HG03342 (cell line): ENCODE results near the gene PRPH2.

Experiments
- ATAC-seq: cut with Tn5 transposase; IDR thresholded peaks from one replicate; pipeline ENCODE4 v1.9.1; 2021; ENCODE audit warnings: mild to moderate bottlenecking, moderate library complexity; ENCODE audit not compliant: unreplicated experiment

Gene PRPH2

GRCh38 chr6:42722497-42722896 lies at the start of gene PRPH2:
TSS of gene PRPH2 (minus strand) at chr6:42722597. CDS start at chr6:42722334, 263 bp downstream.
- ATAC-seq, result no peak

- no peak for ATAC-seq
Measured at GRCh38 chr6:42771741-42772100, 49.3 kb upstream of the PRPH2 start.

- ATAC-seq, result no peak
Measured at GRCh38 chr6:42769836-42770235, 47.4 kb upstream of the PRPH2 start.

- ATAC-seq, result no peak
Measured at GRCh38 chr6:42769051-42769450, 46.7 kb upstream of the PRPH2 start.

GRCh38 chr6:42766163-42766670 lies 43.8 kb upstream of the PRPH2 start:
- no peak for ATAC-seq

GRCh38 chr6:42764911-42765648 lies 42.7 kb upstream of the PRPH2 start:
- no peak for ATAC-seq

- ATAC-seq, result no peak
Measured at GRCh38 chr6:42762950-42763349, 40.6 kb upstream of the PRPH2 start.

- ATAC-seq, result no peak
Measured at GRCh38 chr6:42762426-42762859, 40.0 kb upstream of the PRPH2 start.

- ATAC-seq, result no peak
Measured at GRCh38 chr6:42761287-42762067, 39.1 kb upstream of the PRPH2 start.

- no peak for ATAC-seq
Measured at GRCh38 chr6:42758756-42759430, 36.5 kb upstream of the PRPH2 start.

GRCh38 chr6:42756722-42757121 lies 34.3 kb upstream of the PRPH2 start:
- ATAC-seq, result no peak

- ATAC-seq, result no peak
Measured at GRCh38 chr6:42754759-42755158, 32.4 kb upstream of the PRPH2 start.

- ATAC-seq, result no peak
Measured at GRCh38 chr6:42751055-42751454, 28.7 kb upstream of the PRPH2 start.

GRCh38 chr6:42748203-42748898 lies 26.0 kb upstream of the PRPH2 start:
- ATAC-seq, result no peak

- peak; percentile 55 for ATAC-seq
Measured at GRCh38 chr6:42746463-42747391, 24.3 kb upstream of the PRPH2 start.

- peak; percentile 80 for ATAC-seq
Measured at GRCh38 chr6:42745640-42746462, 23.5 kb upstream of the PRPH2 start, which contains the start of gene TBCC. TSS of gene TBCC (minus strand) at chr6:42746103. CDS start at chr6:42746073, 30 bp downstream.

- no peak for ATAC-seq
Measured at GRCh38 chr6:42745083-42745639, 22.8 kb upstream of the PRPH2 start.

- no peak for ATAC-seq
Measured at GRCh38 chr6:42744351-42744893, 22.0 kb upstream of the PRPH2 start.
